ENCODE data around the gene CEL. TPM values are rescaled to one million over a fixed set of nuclear protein-coding genes. Genes with fewer than 3 reads are reported as not detected.

Gene CEL
- total RNA-seq (2022; extraction: Qiagen RNA extraction; ENCODE audit: low read depth), result 0.31 to 0.74 TPM (median 0.66 TPM) in 5 replicates

DNA sequence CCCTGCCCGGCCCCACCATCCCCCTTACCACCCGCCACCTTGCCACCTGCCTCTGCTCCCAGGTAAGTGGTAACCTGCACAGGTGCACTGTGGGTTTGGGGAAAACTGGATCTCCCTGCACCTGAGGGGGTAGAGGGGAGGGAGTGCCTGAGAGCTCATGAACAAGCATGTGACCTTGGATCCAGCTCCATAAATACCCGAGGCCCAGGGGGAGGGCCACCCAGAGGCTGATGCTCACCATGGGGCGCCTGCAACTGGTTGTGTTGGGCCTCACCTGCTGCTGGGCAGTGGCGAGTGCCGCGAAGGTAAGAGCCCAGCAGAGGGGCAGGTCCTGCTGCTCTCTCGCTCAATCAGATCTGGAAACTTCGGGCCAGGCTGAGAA lies at the start of gene CEL:
Gene CEL (plus strand): TSS at position 218 of the 382 bp plus-strand sequence. CDS start 22 bp downstream, at position 240.

DNA sequence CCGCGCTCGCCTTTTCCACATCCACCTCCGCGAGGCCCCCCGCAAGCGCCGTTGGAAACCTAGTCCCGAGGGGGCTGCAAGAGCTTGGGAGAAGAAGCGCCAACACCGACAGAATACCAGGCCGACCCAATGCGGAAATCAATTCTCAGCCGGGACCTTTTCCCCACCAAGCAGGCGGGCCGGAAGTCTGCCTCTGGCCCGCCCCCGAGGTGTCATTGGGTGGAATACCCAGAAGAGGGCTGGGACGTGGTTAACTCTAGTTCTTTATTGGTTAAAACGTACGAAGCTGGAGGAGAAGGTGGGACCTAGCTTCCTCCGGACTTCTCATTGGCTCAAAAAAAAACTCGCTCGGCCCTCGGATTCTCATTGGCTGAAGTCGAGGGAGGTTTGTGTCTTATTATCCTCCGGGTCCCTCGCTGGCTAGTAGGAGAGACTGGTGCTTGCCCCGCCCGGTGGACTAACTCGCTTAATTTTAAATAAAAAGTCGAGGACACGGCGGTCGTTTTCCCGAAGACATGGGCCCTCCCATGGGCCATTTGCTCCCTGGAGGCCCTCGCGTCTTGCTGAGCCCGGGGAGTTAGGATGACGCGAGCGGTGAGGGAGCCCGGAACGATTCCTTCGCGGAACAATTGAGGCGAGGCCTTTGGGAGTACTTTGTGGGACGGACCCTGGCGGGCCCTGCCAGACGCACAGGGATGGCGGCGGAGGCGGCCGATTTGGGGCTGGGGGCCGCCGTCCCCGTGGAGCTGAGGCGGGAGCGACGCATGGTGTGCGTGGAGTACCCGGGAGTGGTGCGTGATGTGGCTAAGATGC lies 31.3 kb upstream of the CEL start, which contains the start of gene GTF3C5:
Gene GTF3C5 (plus strand): TSS at position 681 of the 813 bp plus-strand sequence. CDS start 15 bp downstream, at position 696.

Other genes starting within 250 kb of the CEL start
- gene AK8, start 183.7 kb upstream of the CEL start, total RNA-seq (2022; extraction: Qiagen RNA extraction; ENCODE audit: low read depth), result 0.80 to 1.4 TPM (median 0.90 TPM) in 5 replicates
- gene SPACA9, start 183.1 kb upstream of the CEL start, total RNA-seq (2022; extraction: Qiagen RNA extraction; ENCODE audit: low read depth), result 3.1 to 5.4 TPM (median 4.8 TPM) in 5 replicates
- gene TSC1, start 117.4 kb upstream of the CEL start, total RNA-seq (2022; extraction: Qiagen RNA extraction; ENCODE audit: low read depth), result 14.7 to 17.0 TPM (median 15.4 TPM) in 5 replicates
- not detected in 5 replicates for gene GFI1B, start 83.3 kb upstream of the CEL start, total RNA-seq (2022; extraction: Qiagen RNA extraction; ENCODE audit: low read depth)
- 57.2 to 74.7 TPM (median 68.8 TPM) in 5 replicates for gene GTF3C5, start 31.0 kb upstream of the CEL start, total RNA-seq (2022; extraction: Qiagen RNA extraction; ENCODE audit: low read depth)
- 21.6 to 30.1 TPM (median 27.6 TPM) in 5 replicates for gene RALGDS, start 59.3 kb downstream of the CEL start, total RNA-seq (2022; extraction: Qiagen RNA extraction; ENCODE audit: low read depth)
- 1.6 to 2.7 TPM (median 2.2 TPM) in 5 replicates for gene GBGT1, start 101.9 kb downstream of the CEL start, total RNA-seq (2022; extraction: Qiagen RNA extraction; ENCODE audit: low read depth)
- gene OBP2B, start 147.3 kb downstream of the CEL start, total RNA-seq (2022; extraction: Qiagen RNA extraction; ENCODE audit: low read depth), result not detected in 5 replicates
- gene ABO, start 213.2 kb downstream of the CEL start, total RNA-seq (2022; extraction: Qiagen RNA extraction; ENCODE audit: low read depth), result not detected in 5 replicates

Measured in A549 treated with RU486 at 1 μM for 4 hours (cell line).